Gastrocnemius medialis (tissue), 4 donors: ENCODE data around the gene JAML.

ENCODE experiments used
- POLR2A ChIP-seq, 2 donors: fragments of 450-650 bp; IDR thresholded peaks; one replicate each; pipeline ENCODE4 v1.6.1; 2017; ENCODE audit warnings: antibody characterized with exemption in 2 of 2, mild to moderate bottlenecking in 2 of 2, moderate library complexity in 2 of 2
- TF ChIP-seq, protein P1 (sequence below), 5 experiments: fragments of 450-650 bp in 3 of 5; fragments of 200-600 bp in 2 of 5; sonication (generic) in 2 of 5; IDR thresholded peaks in 4 of 5; conservative IDR thresholded peaks in 1 of 5; 1 replicate in 4 of 5; 2 replicates in 1 of 5; pipeline ENCODE4 v1.5.1; 2016 to 2019; ENCODE audit warnings: antibody characterized with exemption in 5 of 5, mild to moderate bottlenecking in 3 of 5, moderate library complexity in 3 of 5

DNA sequence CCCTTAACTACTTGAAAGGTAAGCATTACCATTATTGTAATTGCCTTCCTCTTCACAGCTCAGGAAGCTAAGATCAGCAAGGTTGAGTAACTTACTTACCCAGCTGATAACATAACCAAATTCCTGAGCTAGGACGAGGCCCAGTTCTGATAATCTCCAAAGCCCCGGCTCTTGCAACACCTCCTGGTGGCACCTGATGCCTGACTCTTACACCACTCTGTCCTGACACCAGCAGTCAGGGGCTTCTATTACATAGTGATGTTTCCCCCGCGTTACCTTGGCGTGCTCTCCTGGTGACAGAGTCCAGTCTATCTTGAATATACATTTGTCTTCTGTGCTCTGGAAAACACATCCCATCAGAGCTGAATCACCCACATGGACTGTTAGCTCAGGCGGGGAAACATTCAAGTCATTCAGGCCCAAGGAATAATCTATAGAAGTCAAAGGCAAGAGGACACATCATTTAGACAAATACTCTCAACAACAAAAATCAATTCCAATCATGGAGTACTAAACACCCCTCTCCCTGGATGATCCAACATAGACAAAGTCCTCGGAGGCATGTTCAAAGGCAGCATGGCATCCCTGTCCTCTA, 12.6 kb downstream of the JAML start:
- TF ChIP-seq, protein P1, sequence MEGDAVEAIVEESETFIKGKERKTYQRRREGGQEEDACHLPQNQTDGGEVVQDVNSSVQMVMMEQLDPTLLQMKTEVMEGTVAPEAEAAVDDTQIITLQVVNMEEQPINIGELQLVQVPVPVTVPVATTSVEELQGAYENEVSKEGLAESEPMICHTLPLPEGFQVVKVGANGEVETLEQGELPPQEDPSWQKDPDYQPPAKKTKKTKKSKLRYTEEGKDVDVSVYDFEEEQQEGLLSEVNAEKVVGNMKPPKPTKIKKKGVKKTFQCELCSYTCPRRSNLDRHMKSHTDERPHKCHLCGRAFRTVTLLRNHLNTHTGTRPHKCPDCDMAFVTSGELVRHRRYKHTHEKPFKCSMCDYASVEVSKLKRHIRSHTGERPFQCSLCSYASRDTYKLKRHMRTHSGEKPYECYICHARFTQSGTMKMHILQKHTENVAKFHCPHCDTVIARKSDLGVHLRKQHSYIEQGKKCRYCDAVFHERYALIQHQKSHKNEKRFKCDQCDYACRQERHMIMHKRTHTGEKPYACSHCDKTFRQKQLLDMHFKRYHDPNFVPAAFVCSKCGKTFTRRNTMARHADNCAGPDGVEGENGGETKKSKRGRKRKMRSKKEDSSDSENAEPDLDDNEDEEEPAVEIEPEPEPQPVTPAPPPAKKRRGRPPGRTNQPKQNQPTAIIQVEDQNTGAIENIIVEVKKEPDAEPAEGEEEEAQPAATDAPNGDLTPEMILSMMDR (IDR thresholded peaks at IDR 0.05 in 4 of 5, conservative IDR thresholded peaks at IDR 0.05 in 1 of 5) = no peak
- TF ChIP-seq POLR2A (IDR thresholded peaks at IDR 0.05) = no peak
